B cell (primary cell): Measurements from ENCODE around the gene TMEM229A. TPM values are rescaled to one million over a fixed set of nuclear protein-coding genes. Genes with fewer than 3 reads are reported as not detected.
"Not testable (repeated sequence)": the region's sequence is repeated elsewhere in the genome, so short reads cannot be mapped to it uniquely, and the experiment has no call there.

Source experiments
- ATAC-seq: fragments of 200-7000 bp; cut with Tn5 transposase; one replicate; pipeline ENCODE4 v1.10.0; 2021; ENCODE audit warnings: low read depth, mild to moderate bottlenecking, moderate number of reproducible peaks, moderate library complexity
- CTCF ChIA-PET: fragments of 350-600 bp; sonication (Branson Sonifier 250); formaldehyde crosslinking; loops from one replicate; lab custom pipeline; 2021; ENCODE audit warnings: antibody characterized with exemption, inconsistent platforms; lab: Charles Lee
- POLR2A ChIA-PET: fragments of 350-600 bp; sonication (Branson Sonifier 250); formaldehyde crosslinking; loops from one replicate; lab custom pipeline; 2021; ENCODE audit warnings: antibody characterized with exemption; lab: Charles Lee
- DNase-seq: peaks from one replicate; pipeline ENCODE4 v3.0.0; 2013
- H2AFZ ChIP-seq: 2 replicates; pipeline ENCODE4 v1.6.1; 2012; ENCODE audit warnings: mild to moderate bottlenecking, low read depth, low read length; ENCODE audit not compliant: insufficient read depth, poor library complexity, severe bottlenecking
- H3K27ac ChIP-seq, 2 donors: 1 replicate in 1 of 2; 2 replicates in 1 of 2; pipeline ENCODE4 v1.5.1; 2012 to 2013; ENCODE audit warnings: low read length in 2 of 2, mild to moderate bottlenecking in 2 of 2, moderate library complexity in 1 of 2
- H3K27me3 ChIP-seq, 4 experiments: fragments of 200-600 bp in 1 of 4; sonication (generic) in 1 of 4; replicated peaks in 1 of 4; 1 replicate in 2 of 4; 2 replicates in 2 of 4; pipeline versions ENCODE4 v1.6.1 to v1.7.0; 2013 to 2016; ENCODE audit warnings: low read length in 3 of 4, mild to moderate bottlenecking in 2 of 4, mixed read lengths in 1 of 4, moderate library complexity in 1 of 4; ENCODE audit not compliant: insufficient read depth in 4 of 4, control insufficient read depth in 3 of 4; ENCODE audit errors: control extremely low read depth in 1 of 4
- H3K36me3 ChIP-seq, 2 experiments: replicated peaks in 1 of 2; 1 replicate in 1 of 2; 2 replicates in 1 of 2; pipeline versions ENCODE4 v1.6.1 to v1.7.1; 2013; ENCODE audit warnings: low read length in 1 of 2; ENCODE audit not compliant: insufficient read depth in 2 of 2, control insufficient read depth in 1 of 2; ENCODE audit errors: control extremely low read depth in 1 of 2, extremely low read depth in 1 of 2
- H3K4me1 ChIP-seq, 2 donors: fragments of 200-600 bp in 1 of 2; sonication (generic) in 1 of 2; 1 replicate in 1 of 2; 2 replicates in 1 of 2; pipeline versions ENCODE4 v1.5.1 to v1.6.1; 2013 to 2017; ENCODE audit warnings: low read length in 2 of 2; ENCODE audit not compliant: control insufficient read depth in 2 of 2, insufficient read depth in 2 of 2
- H3K4me2 ChIP-seq: replicated peaks from 2 replicates; pipeline ENCODE3; 2012; ENCODE audit warnings: mild to moderate bottlenecking, low read depth, low read length; ENCODE audit not compliant: poor library complexity, severe bottlenecking
- H3K4me3 ChIP-seq, 5 experiments: fragments of 200-600 bp in 1 of 5; sonication (generic) in 1 of 5; 1 replicate in 3 of 5; 2 replicates in 2 of 5; pipeline versions ENCODE4 v1.5.1 to v1.7.0; 2011 to 2016; ENCODE audit warnings: low read length in 4 of 5, mild to moderate bottlenecking in 4 of 5, low read depth in 2 of 5, control low read depth in 1 of 5, moderate library complexity in 1 of 5; ENCODE audit not compliant: insufficient read depth in 1 of 5; ENCODE audit errors: control extremely low read depth in 1 of 5, extremely low read depth in 1 of 5
- H3K79me2 ChIP-seq: fragments of 200-600 bp; sonication (generic); one replicate; pipeline ENCODE4 v1.6.0; 2016; ENCODE audit warnings: low read length; ENCODE audit not compliant: control insufficient read depth, insufficient read depth
- H3K9ac ChIP-seq: fragments of 200-600 bp; sonication (generic); 2 replicates; pipeline ENCODE4 v1.6.1; 2017; ENCODE audit warnings: mild to moderate bottlenecking, low read length, moderate library complexity
- H3K9me3 ChIP-seq, 3 donors: one replicate each; pipeline versions ENCODE4 v1.6.1 to v1.7.1; 2013; ENCODE audit warnings: low read length in 2 of 3; ENCODE audit not compliant: control insufficient read depth in 2 of 3, insufficient read depth in 1 of 3; ENCODE audit errors: control extremely low read depth in 1 of 3
- H4K20me1 ChIP-seq: 2 replicates; pipeline ENCODE4 v1.6.0; 2012; ENCODE audit warnings: mild to moderate bottlenecking, low read length; ENCODE audit not compliant: insufficient read depth, control insufficient read depth, poor library complexity, severe bottlenecking
- H3K27ac Mint-ChIP-seq: one replicate; pipeline ENCODE4 v1.8.0; 2021; ENCODE audit warnings: mixed read lengths
- H3K27me3 Mint-ChIP-seq: one replicate; pipeline ENCODE4 v1.8.0; 2021; ENCODE audit warnings: mixed read lengths
- H3K4me1 Mint-ChIP-seq: one replicate; pipeline ENCODE4 v1.8.0; 2021; ENCODE audit warnings: mixed read lengths
- H3K4me3 Mint-ChIP-seq: one replicate; pipeline ENCODE4 v1.8.0; 2021; ENCODE audit warnings: mixed read lengths
- H3K9me3 Mint-ChIP-seq: one replicate; pipeline ENCODE4 v1.8.0; 2022; ENCODE audit warnings: mixed read lengths; ENCODE audit not compliant: insufficient read depth
- EZH2 ChIP-seq: IDR thresholded peaks from 2 replicates; pipeline ENCODE4 v1.6.1; 2012; ENCODE audit warnings: borderline replicate concordance, low read depth, mild to moderate bottlenecking, moderate library complexity, low read length; ENCODE audit not compliant: insufficient read depth, poor library complexity, severe bottlenecking
- WGBS: methylation state at CpG from one replicate; pipeline ENCODE4 v1.1.5; 2013; ENCODE audit warnings: missing lambda C conversion rate; ENCODE audit not compliant: insufficient coverage; 5-methylcytosine and 5-hydroxymethylcytosine counted together
- intact Hi-C: fragments of 100-400 bp; cut with micrococcal nuclease; formaldehyde crosslinking; loops from one replicate; pipeline ENCODE4 v1.10.0; 2022
- polyA plus RNA-seq: library from polyadenylated mRNA; depleted of rRNA; stranded (reverse); fragments of >200 nt; gene quantifications from 2 replicates; pipeline ENCODE4 v1.2.3, GENCODE V29; 2012
- total RNA-seq, 2 donors: library from RNA; stranded (reverse); fragments of 120-200 nt in 1 of 2; gene quantifications; 1 replicate in 1 of 2; 2 replicates in 1 of 2; pipeline versions ENCODE4 v1.2.3 to v1.2.4, GENCODE V29; 2013 to 2022
- TF ChIP-seq, protein P1 (sequence below): fragments of 200-600 bp; IDR thresholded peaks from one replicate; pipeline ENCODE4 v1.8.0; 2022; ENCODE audit warnings: antibody characterized with exemption, mild to moderate bottlenecking

The TMEM229A gene
- total and polyA plus RNA-seq, 2 donors (not counting 1 experiment from before 2014, with no cell fraction given), result not detected

DNA sequence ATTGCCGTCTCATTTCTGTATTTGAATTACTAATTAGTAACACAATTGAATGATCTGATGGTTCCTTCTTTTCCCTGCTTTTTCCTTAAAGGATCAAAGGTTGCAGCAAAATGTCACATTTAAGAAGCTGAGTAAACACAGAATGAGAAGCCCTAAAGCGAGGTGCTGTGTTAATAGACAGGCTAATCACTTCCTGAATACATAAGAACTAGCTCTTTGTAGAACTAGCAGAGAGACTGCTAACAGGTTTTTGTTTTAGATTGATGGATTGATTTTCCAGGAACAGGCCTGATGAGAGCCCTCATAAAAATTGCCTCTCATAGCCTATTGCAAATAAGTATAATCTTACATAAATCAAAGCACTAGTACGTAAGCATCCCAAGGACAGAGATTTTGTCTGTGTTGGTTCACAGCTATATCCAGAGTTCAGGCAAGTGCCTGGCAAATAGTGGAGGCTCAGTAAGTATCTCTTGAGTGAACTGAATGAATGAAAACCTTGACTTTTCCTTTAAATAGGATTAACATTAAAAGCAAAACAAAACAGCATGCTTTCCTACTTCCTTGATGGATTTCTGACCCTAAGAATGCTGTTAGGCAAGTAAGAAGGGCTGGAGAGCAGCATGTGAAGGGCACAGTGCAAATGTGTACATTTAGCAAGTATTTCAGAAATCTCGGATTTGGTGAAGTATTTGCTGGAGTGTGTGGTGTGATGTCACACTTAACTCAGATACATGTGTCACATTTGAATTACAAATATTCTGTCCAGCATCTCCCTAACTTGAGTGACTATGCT lies 3.3 kb downstream of the TMEM229A start:
- no peaks in the 10 kb centered on the region for H3K36me3 ChIP-seq
- H3K4me3 ChIP-seq, result no peak overlapping the region
- Mint-ChIP-seq H3K9me3 (no peaks in the 10 kb centered on the region), H3K4me3 (no peak overlapping the region), H3K27me3 (peaks cover 42% of the 10 kb centered on the region), H3K4me1 (peaks cover 8% of the 10 kb centered on the region), H3K27ac (no peak overlapping the region)
- no peak overlapping the region for H3K27ac ChIP-seq
- ATAC-seq, result no peak
- H3K27me3 ChIP-seq, result peaks cover 0 to 24% (median 18%) of the 10 kb centered on the region in 4 experiments
- H3K4me2 ChIP-seq, result no peak overlapping the region
- ChIA-PET CTCF (no interaction called here), POLR2A (no interaction called here)
- H3K79me2 ChIP-seq, result no peaks in the 10 kb centered on the region
- no CpG with 5 or more reads among the region's 4 CpGs for WGBS
- no peak overlapping the region for H3K9ac ChIP-seq
- no peak for TF ChIP-seq EZH2
- intact Hi-C loops, result no loop called here
- no peak overlapping the region for H2AFZ ChIP-seq
- no peaks in the 10 kb centered on the region for H4K20me1 ChIP-seq
- H3K4me1 ChIP-seq, result peaks cover 0 to 4% of the 10 kb centered on the region in 2 donors
- DNase-seq, result no peak
- peaks cover 0 to 6% (median 0%) of the 10 kb centered on the region in 3 donors for H3K9me3 ChIP-seq

DNA sequence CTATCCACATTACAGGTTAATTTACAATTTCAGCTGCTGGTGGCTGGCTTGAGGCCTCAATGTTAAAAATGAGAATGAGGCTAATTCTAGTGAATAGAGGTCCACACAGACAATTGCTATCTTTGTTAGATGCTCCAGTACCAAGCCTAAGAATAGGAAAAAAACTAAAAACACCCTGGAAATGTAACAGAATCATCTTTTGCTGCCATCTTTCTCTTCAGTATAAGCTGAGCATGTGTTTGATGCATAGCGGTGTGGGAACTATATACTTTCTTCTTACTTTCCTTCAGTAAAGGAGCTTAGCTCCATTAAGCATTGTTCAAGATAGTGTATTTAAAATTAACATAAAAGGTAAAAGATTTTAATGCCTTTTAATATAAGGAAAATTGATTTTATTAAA lies 5.6 kb downstream of the TMEM229A start:
- DNase-seq (no peak), ATAC-seq (no peak)
- ChIA-PET CTCF (no interaction called here), POLR2A (no interaction called here)
- no peak overlapping the region for H2AFZ ChIP-seq
- no peaks in the 10 kb centered on the region for H3K36me3 ChIP-seq
- H3K79me2 ChIP-seq, result no peaks in the 10 kb centered on the region
- H3K9me3 ChIP-seq, result peaks cover 0 to 2% (median 0%) of the 10 kb centered on the region in 3 donors
- no peak overlapping the region for H3K4me3 ChIP-seq
- Mint-ChIP-seq H3K27me3 (peaks cover 31% of the 10 kb centered on the region), H3K4me1 (peaks cover 6% of the 10 kb centered on the region), H3K9me3 (no peaks in the 10 kb centered on the region), H3K4me3 (no peak overlapping the region), H3K27ac (no peak overlapping the region)
- H3K9ac ChIP-seq, result no peak overlapping the region
- intact Hi-C loops, result no loop called here
- TF ChIP-seq, protein P1, sequence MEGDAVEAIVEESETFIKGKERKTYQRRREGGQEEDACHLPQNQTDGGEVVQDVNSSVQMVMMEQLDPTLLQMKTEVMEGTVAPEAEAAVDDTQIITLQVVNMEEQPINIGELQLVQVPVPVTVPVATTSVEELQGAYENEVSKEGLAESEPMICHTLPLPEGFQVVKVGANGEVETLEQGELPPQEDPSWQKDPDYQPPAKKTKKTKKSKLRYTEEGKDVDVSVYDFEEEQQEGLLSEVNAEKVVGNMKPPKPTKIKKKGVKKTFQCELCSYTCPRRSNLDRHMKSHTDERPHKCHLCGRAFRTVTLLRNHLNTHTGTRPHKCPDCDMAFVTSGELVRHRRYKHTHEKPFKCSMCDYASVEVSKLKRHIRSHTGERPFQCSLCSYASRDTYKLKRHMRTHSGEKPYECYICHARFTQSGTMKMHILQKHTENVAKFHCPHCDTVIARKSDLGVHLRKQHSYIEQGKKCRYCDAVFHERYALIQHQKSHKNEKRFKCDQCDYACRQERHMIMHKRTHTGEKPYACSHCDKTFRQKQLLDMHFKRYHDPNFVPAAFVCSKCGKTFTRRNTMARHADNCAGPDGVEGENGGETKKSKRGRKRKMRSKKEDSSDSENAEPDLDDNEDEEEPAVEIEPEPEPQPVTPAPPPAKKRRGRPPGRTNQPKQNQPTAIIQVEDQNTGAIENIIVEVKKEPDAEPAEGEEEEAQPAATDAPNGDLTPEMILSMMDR, result no peak
- no peak for TF ChIP-seq EZH2
- no CpG with 5 or more reads among the region's 1 CpG for WGBS
- peaks cover 0 to 18% (median 12%) of the 10 kb centered on the region in 4 experiments for H3K27me3 ChIP-seq
- H3K27ac ChIP-seq, result no peak overlapping the region
- no peaks in the 10 kb centered on the region for H4K20me1 ChIP-seq
- H3K4me2 ChIP-seq, result no peak overlapping the region
- H3K4me1 ChIP-seq, result no peaks in the 10 kb centered on the region

DNA sequence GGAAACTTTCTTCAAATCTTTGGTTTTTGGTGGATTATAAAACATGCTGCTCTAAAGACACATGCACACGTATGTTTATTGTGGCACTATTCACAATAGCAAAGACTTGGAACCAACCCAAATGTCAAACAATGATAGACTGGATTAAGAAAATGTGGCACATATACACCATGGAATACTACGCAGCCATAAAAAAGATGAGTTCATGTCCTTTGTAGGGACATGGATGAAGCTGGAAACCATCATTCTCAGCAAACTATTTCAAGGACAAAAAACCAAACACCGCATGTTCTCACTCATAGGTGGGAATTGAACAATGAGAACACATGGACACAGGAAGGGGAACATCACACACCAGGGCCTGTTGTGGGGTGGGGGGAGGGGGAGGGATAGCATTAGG lies 8.5 kb downstream of the TMEM229A start:
- H2AFZ ChIP-seq, H3K4me2 ChIP-seq, H3K4me1 ChIP-seq, POLR2A ChIA-PET, H4K20me1 ChIP-seq, H3K36me3 ChIP-seq, CTCF ChIA-PET, H3K4me1 Mint-ChIP-seq, H3K79me2 ChIP-seq, H3K9me3 Mint-ChIP-seq, H3K27ac Mint-ChIP-seq, H3K27me3 ChIP-seq, ATAC-seq, H3K27me3 Mint-ChIP-seq, DNase-seq, H3K27ac ChIP-seq, H3K9ac ChIP-seq, H3K4me3 Mint-ChIP-seq, intact Hi-C loops, H3K4me3 ChIP-seq, H3K9me3 ChIP-seq: not testable (repeated sequence)
- no CpG with 5 or more reads among the region's 3 CpGs for WGBS
